ENCODE data around the gene RAPH1.

GRCh38 chr2:203469546-203469945 is 65.6 kb downstream of the RAPH1 start:
- TF ChIP-seq POLR2A (IDR thresholded peaks at IDR 0.05; ENCODE audit: low read depth, low read length) (no peak), POLR2AphosphoS5 (IDR thresholded peaks at IDR 0.05; ENCODE audit: low read depth, low read length) (no peak)

All from GM12892 (cell line).